MM.1S (cell line): ENCODE data around the gene LAP3.

Source experiments
- DNase-seq: peaks from one replicate; pipeline ENCODE4 v3.0.0-alpha.2; 2015
- H2AFZ ChIP-seq: fragments of 300-600 bp; sonication (generic); 2 replicates; pipeline ENCODE4 v1.6.0; 2016; ENCODE audit warnings: antibody characterized with exemption, low read length
- H3F3A ChIP-seq: fragments of 300-600 bp; sonication (generic); 2 replicates; pipeline ENCODE4 v1.6.1; 2016; ENCODE audit warnings: mild to moderate bottlenecking, antibody characterized with exemption, low read length, moderate library complexity, mixed read lengths; ENCODE audit not compliant: insufficient read depth
- H3K27ac ChIP-seq: fragments of 300-600 bp; sonication (generic); 2 replicates; pipeline ENCODE4 v1.5.1; 2016; ENCODE audit warnings: mild to moderate bottlenecking, low read length
- H3K27me3 ChIP-seq: fragments of 300-600 bp; sonication (generic); replicated peaks from 2 replicates; pipeline ENCODE4 v1.6.0; 2016; ENCODE audit warnings: low read length; ENCODE audit not compliant: insufficient read depth
- H3K36me3 ChIP-seq: fragments of 300-600 bp; sonication (generic); replicated peaks from 2 replicates; pipeline ENCODE4 v1.6.1; 2016; ENCODE audit warnings: mild to moderate bottlenecking, low read length, mixed read lengths; ENCODE audit not compliant: insufficient read depth
- H3K4me1 ChIP-seq: fragments of 300-600 bp; sonication (generic); 2 replicates; pipeline ENCODE4 v1.6.1; 2016; ENCODE audit warnings: low read length, mixed read lengths
- H3K4me2 ChIP-seq: fragments of 300-600 bp; sonication (generic); 2 replicates; pipeline ENCODE4 v1.6.0; 2016; ENCODE audit warnings: low read depth, low read length
- H3K4me3 ChIP-seq: fragments of 300-600 bp; sonication (generic); 2 replicates; pipeline ENCODE4 v1.5.1; 2016; ENCODE audit warnings: low read length, mixed read lengths
- H3K79me2 ChIP-seq: fragments of 300-600 bp; sonication (generic); 2 replicates; pipeline ENCODE4 v1.6.1; 2016; ENCODE audit warnings: mixed run types, low read length, mixed read lengths
- H3K9ac ChIP-seq: fragments of 300-600 bp; sonication (generic); 2 replicates; pipeline ENCODE4 v1.6.1; 2016; ENCODE audit warnings: low read length, mixed read lengths
- H3K9me2 ChIP-seq: fragments of 300-600 bp; sonication (generic); replicated peaks from 2 replicates; pipeline ENCODE4 v1.6.1; 2016; ENCODE audit warnings: mild to moderate bottlenecking, low read length, mixed read lengths; ENCODE audit not compliant: insufficient read depth
- H3K9me3 ChIP-seq: fragments of 300-600 bp; sonication (generic); replicated peaks from 2 replicates; pipeline ENCODE4 v1.6.1; 2016; ENCODE audit warnings: mild to moderate bottlenecking, low read length, mixed read lengths; ENCODE audit not compliant: insufficient read depth
- H4K20me1 ChIP-seq: fragments of 300-600 bp; sonication (generic); 2 replicates; pipeline ENCODE4 v1.6.1; 2016; ENCODE audit warnings: mild to moderate bottlenecking, low read length, moderate library complexity, mixed read lengths; ENCODE audit not compliant: insufficient read depth
- CTCF ChIP-seq: fragments of 300-600 bp; sonication (generic); IDR thresholded peaks from 2 replicates; pipeline ENCODE4 v1.5.1; 2016; ENCODE audit warnings: antibody characterized with exemption, low read length, mixed read lengths
- EZH2 ChIP-seq: fragments of 300-600 bp; sonication (generic); optimal IDR thresholded peaks from 2 replicates; pipeline ENCODE3; 2017; ENCODE audit warnings: low read depth, mild to moderate bottlenecking, antibody characterized with exemption, low read length, mixed read lengths
- EZH2phosphoT487 ChIP-seq: fragments of 300-600 bp; sonication (generic); IDR thresholded peaks from 2 replicates; pipeline ENCODE4 v1.6.1; 2018; ENCODE audit warnings: antibody characterized with exemption, low read length

Gene LAP3

GRCh38 chr4:17657090-17657489 lies 80.1 kb downstream of the LAP3 start:
- Histone ChIP-seq H2AFZ (no peak overlapping the region), H3K9me3 (no peaks in the 10 kb centered on the region), H3F3A (no peaks in the 10 kb centered on the region), H3K27ac (no peak overlapping the region), H3K9me2 (no peaks in the 10 kb centered on the region), H3K36me3 (no peaks in the 10 kb centered on the region), H3K4me3 (no peak overlapping the region), H3K27me3 (no peaks in the 10 kb centered on the region), H3K4me1 (no peaks in the 10 kb centered on the region), H3K4me2 (no peak overlapping the region), H3K9ac (no peak overlapping the region), H4K20me1 (no peaks in the 10 kb centered on the region), H3K79me2 (no peaks in the 10 kb centered on the region)
- TF ChIP-seq CTCF = no peak
- no peak for TF ChIP-seq EZH2
- TF ChIP-seq EZH2phosphoT487 = no peak
- DNase-seq = no peak
